ENCODE data around the gene ABHD17A.
A peak's percentile ranks its signal among the peaks of the same experiment; 100 is the strongest.

The ABHD17A gene

GRCh38 chr19:1921326-1921725, 36.0 kb upstream of the ABHD17A start:
- no peak for DNase-seq (ENCODE audit: low read depth)
- no peak overlapping the region for H3K4me3 ChIP-seq (ENCODE audit: low read length)
- no peaks in the 10 kb centered on the region for H3K9me3 ChIP-seq (ENCODE audit: control insufficient read depth, low read length)
- H3K36me3 ChIP-seq (ENCODE audit: control insufficient read depth, insufficient read depth, low read length, severe bottlenecking): peaks cover 40% of the 10 kb centered on the region
- no peak overlapping the region for H3K9ac ChIP-seq (ENCODE audit: low read length)
- no peaks in the 10 kb centered on the region for H3K4me1 ChIP-seq (ENCODE audit: control insufficient read depth, insufficient read depth, low read length)
- H3K27me3 ChIP-seq (replicated peaks; ENCODE audit: control insufficient read depth, insufficient read depth, low read length): no peaks in the 10 kb centered on the region

- Histone ChIP-seq H3K4me3 (ENCODE audit: low read length) (no peak overlapping the region), H3K9ac (ENCODE audit: low read length) (no peak overlapping the region), H3K9me3 (ENCODE audit: control insufficient read depth, low read length) (no peaks in the 10 kb centered on the region), H3K4me1 (ENCODE audit: control insufficient read depth, insufficient read depth, low read length) (no peaks in the 10 kb centered on the region), H3K27me3 (replicated peaks; ENCODE audit: control insufficient read depth, insufficient read depth, low read length) (no peaks in the 10 kb centered on the region), H3K36me3 (ENCODE audit: control insufficient read depth, insufficient read depth, low read length, severe bottlenecking) (peaks cover 40% of the 10 kb centered on the region)
- no peak for DNase-seq (ENCODE audit: low read depth)
Measured at GRCh38 chr19:1920644-1921043, 35.3 kb upstream of the ABHD17A start.

DNA sequence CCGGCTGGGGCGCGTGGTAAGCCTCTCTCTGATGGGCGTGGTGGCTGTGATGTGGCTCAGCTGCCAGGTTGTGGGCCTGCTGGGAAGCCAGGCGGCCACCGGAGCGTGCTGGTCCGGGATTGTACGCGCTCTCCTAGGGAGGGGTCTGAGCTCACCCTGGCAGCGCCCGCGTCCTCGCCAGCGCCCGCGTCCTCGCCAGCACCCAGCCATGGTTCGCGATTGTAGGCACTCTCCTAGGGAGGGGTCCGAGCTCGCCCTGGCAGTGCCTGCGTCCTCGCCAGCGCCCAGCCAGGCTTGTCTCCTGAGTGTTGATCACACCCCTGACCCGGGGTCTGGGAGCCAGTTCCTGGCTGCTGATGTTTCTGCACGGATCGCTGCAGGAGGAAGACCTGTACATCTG, 33.7 kb upstream of the ABHD17A start:
- H3K27me3 ChIP-seq (replicated peaks; ENCODE audit: control insufficient read depth, insufficient read depth, low read length): no peaks in the 10 kb centered on the region
- no peak overlapping the region for H3K4me3 ChIP-seq (ENCODE audit: low read length)
- H3K9ac ChIP-seq (ENCODE audit: low read length): no peak overlapping the region
- no peaks in the 10 kb centered on the region for H3K4me1 ChIP-seq (ENCODE audit: control insufficient read depth, insufficient read depth, low read length)
- no peaks in the 10 kb centered on the region for H3K9me3 ChIP-seq (ENCODE audit: control insufficient read depth, low read length)
- no peak for DNase-seq (ENCODE audit: low read depth)
- peaks cover 37% of the 10 kb centered on the region for H3K36me3 ChIP-seq (ENCODE audit: control insufficient read depth, insufficient read depth, low read length, severe bottlenecking)

- H3K36me3 ChIP-seq (ENCODE audit: control insufficient read depth, insufficient read depth, low read length, severe bottlenecking): peaks cover 41% of the 10 kb centered on the region
- H3K4me1 ChIP-seq (ENCODE audit: control insufficient read depth, insufficient read depth, low read length): no peaks in the 10 kb centered on the region
- H3K9me3 ChIP-seq (ENCODE audit: control insufficient read depth, low read length): no peaks in the 10 kb centered on the region
- no peaks in the 10 kb centered on the region for H3K27me3 ChIP-seq (replicated peaks; ENCODE audit: control insufficient read depth, insufficient read depth, low read length)
- no peak overlapping the region for H3K9ac ChIP-seq (ENCODE audit: low read length)
- no peak overlapping the region for H3K4me3 ChIP-seq (ENCODE audit: low read length)
- no peak for DNase-seq (ENCODE audit: low read depth)
Measured at GRCh38 chr19:1917926-1918325, 32.6 kb upstream of the ABHD17A start.

DNA sequence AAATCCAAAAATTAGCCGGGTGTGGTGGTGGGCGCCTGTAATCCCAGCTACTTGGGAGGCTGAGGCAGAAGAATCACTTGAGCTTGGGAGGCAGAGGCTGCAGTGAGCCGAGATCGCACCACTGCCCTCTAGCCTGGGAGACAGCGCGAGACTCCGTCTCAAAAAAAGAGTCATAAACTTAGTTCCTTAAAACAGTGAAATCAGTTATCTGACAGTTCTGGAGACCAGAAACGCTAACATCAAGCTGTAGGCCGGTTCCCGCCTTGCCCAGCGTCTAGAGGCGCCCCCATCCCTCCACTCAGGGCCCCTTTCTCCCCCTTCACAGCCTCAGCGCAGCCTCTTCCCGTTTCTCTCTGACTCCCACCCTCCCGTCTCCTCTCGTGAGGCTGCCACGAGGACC, 31.9 kb upstream of the ABHD17A start:
- no peak overlapping the region for H3K9ac ChIP-seq (ENCODE audit: low read length)
- peaks cover 40% of the 10 kb centered on the region for H3K36me3 ChIP-seq (ENCODE audit: control insufficient read depth, insufficient read depth, low read length, severe bottlenecking)
- no peaks in the 10 kb centered on the region for H3K4me1 ChIP-seq (ENCODE audit: control insufficient read depth, insufficient read depth, low read length)
- no peaks in the 10 kb centered on the region for H3K9me3 ChIP-seq (ENCODE audit: control insufficient read depth, low read length)
- DNase-seq (ENCODE audit: low read depth): no peak
- H3K27me3 ChIP-seq (replicated peaks; ENCODE audit: control insufficient read depth, insufficient read depth, low read length): no peaks in the 10 kb centered on the region
- H3K4me3 ChIP-seq (ENCODE audit: low read length): no peak overlapping the region

DNA sequence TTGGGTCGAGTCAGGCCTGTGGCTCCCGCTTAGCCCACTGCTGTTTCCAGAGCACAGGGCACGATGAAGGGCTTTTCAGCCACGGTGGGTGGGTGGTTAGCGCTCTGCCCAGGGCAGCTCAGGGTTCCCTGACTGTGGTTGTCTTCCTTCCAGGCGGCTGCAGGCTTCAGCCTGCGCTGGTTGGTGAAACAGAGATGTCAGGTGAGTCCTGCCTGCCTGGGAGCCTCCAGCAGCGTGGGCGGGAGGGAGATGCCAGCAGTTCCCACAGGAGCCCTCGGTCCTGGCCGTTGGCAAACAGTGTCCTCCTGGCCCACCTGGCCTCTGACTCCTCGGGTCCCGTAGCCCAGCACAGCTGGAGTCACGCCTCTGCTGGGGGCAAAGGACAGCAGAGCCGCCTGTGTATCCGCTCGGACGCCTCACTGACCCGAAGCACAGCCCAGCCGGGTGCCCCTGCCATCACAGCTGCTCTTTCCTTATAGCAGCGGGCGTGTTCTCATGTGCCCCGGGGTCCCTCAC, 29.6 kb upstream of the ABHD17A start:
- Histone ChIP-seq H3K9ac (ENCODE audit: low read length) (no peak overlapping the region), H3K36me3 (ENCODE audit: control insufficient read depth, insufficient read depth, low read length, severe bottlenecking) (peaks cover 29% of the 10 kb centered on the region), H3K9me3 (ENCODE audit: control insufficient read depth, low read length) (no peaks in the 10 kb centered on the region)

DNA sequence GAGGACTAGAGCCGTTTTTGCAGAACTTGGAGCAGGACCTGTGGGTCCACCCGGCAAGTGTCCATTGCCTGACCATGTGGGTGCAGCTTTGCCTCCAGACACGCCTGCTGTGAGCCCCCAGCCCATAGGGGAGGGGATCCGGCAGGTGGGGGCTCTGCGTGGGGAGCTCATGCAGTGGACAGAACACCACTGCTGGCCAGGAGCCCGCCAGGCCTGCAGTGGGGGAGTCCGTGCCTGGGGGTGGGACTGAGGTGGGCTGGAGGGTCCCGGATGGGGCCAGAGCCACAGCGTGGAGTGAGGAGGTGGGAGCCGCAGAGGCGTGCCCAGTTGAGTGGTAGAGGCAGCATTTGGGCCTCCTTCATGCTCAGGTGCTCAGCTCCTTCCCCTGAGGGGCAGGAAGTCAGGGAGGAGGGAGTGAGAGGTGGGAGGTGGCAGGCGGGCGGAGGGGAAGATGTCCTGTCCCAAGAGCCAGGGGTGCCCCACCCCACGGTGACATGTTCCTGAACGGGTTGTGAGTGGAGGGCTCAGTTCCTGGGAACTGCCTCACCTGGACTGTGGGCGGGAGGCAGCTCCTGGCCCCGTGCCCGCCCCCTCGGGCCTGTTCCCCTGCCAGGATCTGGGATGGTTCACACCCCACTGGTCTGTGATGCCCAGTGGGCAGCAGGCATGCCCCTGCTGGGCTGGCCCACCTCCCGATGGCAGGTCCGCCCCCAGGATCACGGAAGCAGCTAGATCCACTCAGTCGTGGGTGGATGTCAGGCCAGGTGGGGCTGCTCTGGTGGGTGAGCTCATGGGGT, 28.7 kb upstream of the ABHD17A start:
- Histone ChIP-seq H3K4me1 (ENCODE audit: control insufficient read depth, insufficient read depth, low read length) (peaks cover 12% of the 10 kb centered on the region), H3K9me3 (ENCODE audit: control insufficient read depth, low read length) (no peaks in the 10 kb centered on the region), H3K4me3 (ENCODE audit: low read length) (no peak overlapping the region), H3K27me3 (replicated peaks; ENCODE audit: control insufficient read depth, insufficient read depth, low read length) (no peaks in the 10 kb centered on the region), H3K9ac (ENCODE audit: low read length) (no peak overlapping the region), H3K36me3 (ENCODE audit: control insufficient read depth, insufficient read depth, low read length, severe bottlenecking) (peaks cover 26% of the 10 kb centered on the region)
- DNase-seq (ENCODE audit: low read depth): no peak

More for the DNA sequence above, 29.6 kb upstream of the ABHD17A start:
- Histone ChIP-seq H3K27me3 (replicated peaks; ENCODE audit: control insufficient read depth, insufficient read depth, low read length) (no peaks in the 10 kb centered on the region), H3K4me1 (ENCODE audit: control insufficient read depth, insufficient read depth, low read length) (peaks cover 5% of the 10 kb centered on the region), H3K4me3 (ENCODE audit: low read length) (no peak overlapping the region)
- DNase-seq (ENCODE audit: low read depth): no peak

DNA sequence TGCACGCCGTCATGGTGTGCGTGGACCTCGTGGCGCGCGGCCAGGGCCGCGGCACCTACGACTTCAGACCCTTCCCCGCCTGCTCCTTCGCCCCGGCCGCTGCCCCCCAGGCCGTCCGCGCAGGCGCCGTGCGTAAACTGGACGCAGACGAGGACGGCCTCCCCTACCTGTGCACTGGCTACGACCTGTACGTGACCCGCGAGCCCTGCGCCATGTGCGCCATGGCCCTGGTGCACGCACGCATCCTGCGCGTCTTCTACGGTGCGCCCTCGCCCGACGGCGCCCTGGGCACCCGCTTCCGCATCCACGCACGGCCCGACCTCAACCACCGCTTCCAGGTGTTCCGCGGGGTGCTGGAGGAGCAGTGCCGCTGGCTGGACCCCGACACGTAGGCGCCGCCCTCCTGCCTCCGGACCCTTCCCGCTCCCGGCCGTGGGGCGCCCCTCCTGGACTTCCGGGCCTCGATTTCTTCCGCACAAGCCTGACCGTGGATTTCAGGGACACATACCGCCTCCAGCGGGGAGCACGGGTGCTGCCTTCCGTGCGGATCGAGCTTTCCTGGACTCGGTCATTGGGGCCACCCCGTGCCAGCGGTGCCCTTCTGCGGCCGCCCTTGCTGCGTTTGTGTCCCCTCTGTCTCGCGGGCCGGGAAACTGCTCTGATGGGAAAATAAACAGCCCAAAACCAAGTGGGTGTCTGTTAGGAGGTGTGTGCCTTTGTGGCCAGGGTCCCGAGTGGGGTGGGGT, 27.6 kb upstream of the ABHD17A start:
- DNase-seq (ENCODE audit: low read depth): no peak
- no peak overlapping the region for H3K9ac ChIP-seq (ENCODE audit: low read length)
- no peak overlapping the region for H3K4me3 ChIP-seq (ENCODE audit: low read length)
- H3K27me3 ChIP-seq (replicated peaks; ENCODE audit: control insufficient read depth, insufficient read depth, low read length): no peaks in the 10 kb centered on the region
- no peaks in the 10 kb centered on the region for H3K9me3 ChIP-seq (ENCODE audit: control insufficient read depth, low read length)
- peaks cover 12% of the 10 kb centered on the region for H3K4me1 ChIP-seq (ENCODE audit: control insufficient read depth, insufficient read depth, low read length)
- peaks cover 16% of the 10 kb centered on the region for H3K36me3 ChIP-seq (ENCODE audit: control insufficient read depth, insufficient read depth, low read length, severe bottlenecking)

- H3K4me3 ChIP-seq (ENCODE audit: low read length): no peak overlapping the region
- peaks cover 15% of the 10 kb centered on the region for H3K36me3 ChIP-seq (ENCODE audit: control insufficient read depth, insufficient read depth, low read length, severe bottlenecking)
- no peaks in the 10 kb centered on the region for H3K27me3 ChIP-seq (replicated peaks; ENCODE audit: control insufficient read depth, insufficient read depth, low read length)
- no peak overlapping the region for H3K9ac ChIP-seq (ENCODE audit: low read length)
- no peak for DNase-seq (ENCODE audit: low read depth)
- peaks cover 12% of the 10 kb centered on the region for H3K4me1 ChIP-seq (ENCODE audit: control insufficient read depth, insufficient read depth, low read length)
- no peaks in the 10 kb centered on the region for H3K9me3 ChIP-seq (ENCODE audit: control insufficient read depth, low read length)
Measured at GRCh38 chr19:1911995-1912394, 26.7 kb upstream of the ABHD17A start.

GRCh38 chr19:1911098-1911497, 25.8 kb upstream of the ABHD17A start:
- no peak for DNase-seq (ENCODE audit: low read depth)
- Histone ChIP-seq H3K4me1 (ENCODE audit: control insufficient read depth, insufficient read depth, low read length) (peaks cover 13% of the 10 kb centered on the region), H3K36me3 (ENCODE audit: control insufficient read depth, insufficient read depth, low read length, severe bottlenecking) (peaks cover 15% of the 10 kb centered on the region)

DNA sequence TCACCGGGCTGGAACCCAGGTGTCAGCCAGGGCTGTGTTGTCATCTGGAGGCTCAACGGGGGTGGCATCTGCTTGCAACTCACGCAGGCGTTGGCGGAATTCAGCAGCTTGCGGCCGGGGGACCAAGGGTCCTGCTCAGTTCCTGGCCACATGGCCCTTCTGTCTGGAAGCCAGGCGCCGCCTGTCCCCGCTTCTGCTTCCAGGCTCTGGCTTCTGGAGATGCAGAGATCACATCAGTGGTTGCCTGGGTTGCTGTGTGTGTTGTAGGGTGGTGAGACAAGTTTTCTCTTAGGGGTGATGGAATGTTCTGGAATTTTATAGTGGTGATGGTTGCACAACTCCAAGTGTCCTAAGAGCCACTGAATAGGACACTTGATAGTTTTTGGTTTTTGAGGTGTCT, 24.9 kb upstream of the ABHD17A start:
- Histone ChIP-seq H3K36me3 (ENCODE audit: control insufficient read depth, insufficient read depth, low read length, severe bottlenecking) (peaks cover 13% of the 10 kb centered on the region), H3K27me3 (replicated peaks; ENCODE audit: control insufficient read depth, insufficient read depth, low read length) (no peaks in the 10 kb centered on the region), H3K4me3 (ENCODE audit: low read length) (no peak overlapping the region), H3K9ac (ENCODE audit: low read length) (no peak overlapping the region), H3K4me1 (ENCODE audit: control insufficient read depth, insufficient read depth, low read length) (peaks cover 17% of the 10 kb centered on the region), H3K9me3 (ENCODE audit: control insufficient read depth, low read length) (no peaks in the 10 kb centered on the region)
- peak; percentile 26 for DNase-seq (ENCODE audit: low read depth)

More at GRCh38 chr19:1911098-1911497, 25.8 kb upstream of the ABHD17A start:
- H3K9ac ChIP-seq (ENCODE audit: low read length): no peak overlapping the region
- H3K27me3 ChIP-seq (replicated peaks; ENCODE audit: control insufficient read depth, insufficient read depth, low read length): no peaks in the 10 kb centered on the region
- H3K4me3 ChIP-seq (ENCODE audit: low read length): no peak overlapping the region
- H3K9me3 ChIP-seq (ENCODE audit: control insufficient read depth, low read length): no peaks in the 10 kb centered on the region

All from adipocyte (in vitro differentiated cells).